ENCODE measurements around the gene HUNK.
"Not testable (repeated sequence)": the region's sequence is repeated elsewhere in the genome, so short reads cannot be mapped to it uniquely, and the experiment has no call there.

HUNK gene

DNA sequence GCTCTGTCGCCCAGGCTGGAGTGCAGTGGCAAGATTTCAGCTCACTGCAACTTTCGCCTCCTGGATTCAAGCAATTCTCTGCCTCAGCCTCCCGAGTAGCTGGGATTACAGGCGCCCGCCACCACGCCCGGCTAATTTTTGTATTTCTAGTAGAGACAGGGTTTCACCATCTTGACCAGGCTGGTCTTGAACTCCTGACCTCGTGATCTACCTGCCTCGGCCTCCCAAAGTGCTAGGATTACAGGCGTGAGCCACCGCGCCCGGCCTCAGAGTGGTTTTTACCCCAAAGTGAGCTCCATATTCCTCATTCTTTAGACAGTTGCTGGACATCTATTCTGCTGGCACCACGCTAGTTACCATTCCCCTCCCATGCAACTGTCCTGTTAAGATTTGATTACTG, 1.4 kb upstream of the HUNK start:
- DNase-seq: not testable (repeated sequence)

DNA sequence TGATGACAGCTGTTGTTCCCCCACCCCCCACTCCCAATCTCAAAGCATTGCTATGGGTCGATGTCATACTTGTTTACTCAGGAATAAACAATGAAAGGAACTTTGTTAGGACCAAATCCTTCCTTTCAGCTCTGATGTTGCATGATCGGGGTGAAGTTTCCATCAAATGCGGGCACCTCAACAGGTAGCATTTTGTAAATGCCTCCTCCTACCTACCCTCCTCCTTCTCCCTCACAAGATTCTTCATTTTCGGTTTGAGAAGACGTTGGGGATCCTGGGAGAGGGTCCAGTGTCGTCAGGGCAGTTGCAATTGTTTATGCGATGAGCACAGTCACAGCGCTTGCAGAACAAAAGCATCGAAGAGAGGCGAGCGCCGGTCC, 758 bp upstream of the HUNK start:
- DNase-seq: no peak

DNA sequence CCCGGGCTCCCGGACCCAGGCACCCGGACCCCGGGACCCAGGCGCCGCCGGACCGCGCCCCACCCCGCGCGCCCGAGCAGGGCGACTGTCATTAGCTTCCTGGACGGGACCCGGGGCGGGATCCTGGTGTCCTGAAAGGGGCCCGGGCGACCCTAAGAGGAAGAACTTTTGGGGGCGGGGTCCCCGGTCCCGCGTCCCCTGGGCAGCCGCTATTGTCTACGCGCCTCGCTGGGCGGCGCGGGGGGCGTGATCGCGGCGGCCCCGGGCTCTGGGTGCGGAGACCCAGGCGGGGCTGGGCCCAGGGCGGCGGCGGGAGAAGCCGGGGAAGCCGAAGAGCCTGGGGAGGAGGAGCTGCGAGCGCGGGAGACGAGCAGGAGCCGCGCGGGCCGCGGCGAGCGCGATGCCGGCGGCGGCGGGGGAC, 465 bp downstream of the HUNK start:
- DNase-seq: no peak

DNA sequence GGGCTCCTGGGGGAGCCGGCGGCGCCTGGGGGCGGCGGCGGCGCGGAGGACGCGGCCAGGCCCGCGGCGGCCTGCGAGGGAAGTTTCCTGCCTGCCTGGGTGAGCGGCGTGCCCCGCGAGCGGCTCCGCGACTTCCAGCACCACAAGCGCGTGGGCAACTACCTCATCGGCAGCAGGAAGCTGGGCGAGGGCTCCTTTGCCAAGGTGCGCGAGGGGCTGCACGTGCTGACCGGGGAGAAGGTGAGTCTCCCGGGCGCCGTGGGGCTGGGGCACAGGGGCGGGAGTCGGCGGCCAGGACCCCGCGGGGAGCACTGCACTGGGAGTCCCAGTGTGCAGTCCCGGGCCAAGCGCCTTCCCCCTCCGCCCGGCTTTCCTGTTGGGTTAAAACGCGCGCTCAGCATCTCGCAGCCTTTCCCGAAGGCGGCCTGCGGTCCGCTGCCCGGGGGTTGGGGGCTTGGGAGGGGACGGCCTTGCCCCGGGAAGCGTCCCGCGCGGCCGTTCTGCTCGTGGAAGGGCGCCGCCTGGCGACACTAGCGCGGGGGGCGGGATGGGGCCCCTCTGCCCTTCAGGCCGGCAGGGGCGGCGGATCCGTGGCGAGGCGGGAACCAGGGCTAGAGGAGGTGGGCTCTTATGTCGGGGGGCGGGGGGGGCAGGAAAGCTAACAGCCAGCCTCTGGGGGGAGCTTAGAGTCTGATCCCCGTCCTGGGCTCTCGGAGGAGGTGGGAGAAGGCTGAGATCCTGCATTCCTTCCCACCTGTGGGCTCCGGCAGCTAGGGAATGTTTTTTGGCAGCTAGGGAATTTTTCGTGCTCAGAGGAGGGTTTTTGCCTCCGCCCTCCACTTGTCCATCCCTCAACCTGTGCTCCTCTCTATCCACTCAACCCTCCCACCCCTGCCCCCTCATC, 1.1 kb downstream of the HUNK start:
- DNase-seq: no peak

DNA sequence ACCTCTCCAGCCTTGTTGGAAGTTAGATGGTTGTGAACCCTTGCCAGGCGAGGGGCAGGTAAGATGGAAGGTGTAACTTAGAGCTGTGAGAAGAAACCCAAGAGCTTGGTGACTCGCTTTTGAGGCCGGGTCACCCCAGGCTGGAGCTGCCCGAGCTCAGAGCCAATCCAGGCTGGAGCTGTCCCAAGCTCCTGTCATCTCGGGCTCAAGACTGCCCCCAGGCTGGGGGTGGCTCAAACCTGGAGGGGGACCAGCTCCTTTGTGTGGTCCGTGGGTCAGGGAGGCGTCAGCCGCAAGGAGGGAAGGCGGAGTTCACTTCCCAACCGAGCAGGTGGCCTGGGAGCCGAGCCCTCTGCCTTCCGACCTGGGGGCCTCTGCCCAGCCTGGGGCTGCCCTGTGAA, 2.0 kb downstream of the HUNK start:
- DNase-seq: no peak

DNA sequence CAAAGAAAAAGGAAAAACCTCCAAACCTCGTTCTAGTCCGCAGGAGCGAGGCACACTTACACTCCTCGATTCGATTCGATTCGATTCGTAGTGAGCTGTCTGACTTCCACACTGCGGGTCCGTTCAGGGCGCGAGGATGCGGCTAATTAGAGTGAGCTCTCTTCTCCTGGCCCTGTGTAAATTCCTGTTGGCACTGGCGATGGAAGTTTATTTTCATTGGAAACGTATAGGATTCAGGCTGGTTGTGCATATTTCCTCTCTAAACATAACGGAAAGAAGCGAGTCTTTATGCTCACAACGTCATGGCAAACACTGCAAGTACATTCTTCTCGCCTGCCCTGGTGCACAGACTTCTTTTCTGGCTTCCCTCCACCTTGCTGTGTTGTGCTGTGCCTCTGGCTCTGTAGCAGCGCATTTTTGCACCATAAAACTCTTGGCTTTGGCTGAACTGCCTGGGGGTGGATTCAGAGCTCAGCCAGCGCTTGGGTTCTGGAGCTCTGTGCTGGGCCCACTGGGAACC, 2.7 kb downstream of the HUNK start:
- DNase-seq: no peak

DNA sequence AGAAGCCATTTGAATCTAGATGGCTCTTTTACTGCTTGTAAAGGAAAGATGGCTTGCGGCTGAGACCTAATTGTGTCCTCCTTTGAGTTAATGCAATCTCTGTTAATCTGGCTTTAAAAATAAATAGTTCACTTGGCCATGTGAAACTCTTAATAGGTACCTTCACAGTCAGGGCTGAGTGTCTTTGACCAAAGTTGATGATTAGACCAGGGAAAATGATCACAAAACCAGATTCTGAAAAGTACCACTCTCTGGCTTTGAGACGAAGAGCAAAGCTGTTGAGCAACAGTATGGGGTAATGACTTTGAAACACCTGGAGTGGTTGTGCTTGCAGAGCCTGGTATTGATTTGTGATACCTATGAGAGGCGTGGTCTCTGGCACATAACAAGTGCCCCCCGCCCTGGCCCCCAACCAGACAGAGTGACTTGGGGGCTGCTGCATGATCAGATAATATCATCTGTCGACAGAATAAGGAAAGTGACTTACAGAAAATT, 4.7 kb downstream of the HUNK start:
- no peak for DNase-seq

DNA sequence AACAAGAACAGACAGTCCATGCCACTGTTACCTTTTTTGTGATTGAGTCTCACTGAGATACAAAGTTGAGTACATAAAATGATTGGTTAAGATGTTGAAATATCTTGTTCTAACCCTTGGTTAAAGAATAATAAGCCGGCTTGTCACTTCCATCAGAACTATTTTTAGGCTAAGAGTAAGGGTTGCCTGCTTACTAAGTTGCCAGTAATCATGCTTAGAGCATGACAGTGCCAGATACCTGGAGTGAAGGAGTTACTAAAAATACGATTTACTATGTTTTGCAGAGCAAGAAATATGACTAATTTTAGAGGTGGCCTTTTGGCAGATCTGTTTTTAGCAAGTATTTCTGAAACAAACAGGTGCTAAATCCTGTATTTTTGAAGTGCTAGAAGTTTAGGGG, 6.0 kb downstream of the HUNK start:
- no peak for DNase-seq

DNA sequence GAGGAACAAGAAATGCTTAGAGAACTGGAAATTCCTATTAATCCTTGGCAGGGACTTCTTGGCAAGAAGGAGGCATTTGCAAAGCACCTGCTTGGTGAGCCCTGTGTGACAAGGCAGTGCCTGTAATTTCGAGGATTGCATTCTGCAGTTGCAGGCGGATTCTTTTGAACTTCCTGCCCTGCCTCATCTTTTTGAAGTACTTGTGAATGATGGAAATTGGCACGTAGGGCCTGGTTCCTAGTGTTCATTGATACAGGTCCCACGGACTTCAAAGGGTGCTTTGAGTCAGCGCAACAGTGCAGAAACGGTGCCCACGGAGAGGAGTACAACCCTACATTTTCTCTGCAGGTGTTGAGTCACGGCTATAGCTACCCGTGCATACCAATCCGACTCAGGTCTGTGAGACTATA, 6.4 kb downstream of the HUNK start:
- no peak for DNase-seq

DNA sequence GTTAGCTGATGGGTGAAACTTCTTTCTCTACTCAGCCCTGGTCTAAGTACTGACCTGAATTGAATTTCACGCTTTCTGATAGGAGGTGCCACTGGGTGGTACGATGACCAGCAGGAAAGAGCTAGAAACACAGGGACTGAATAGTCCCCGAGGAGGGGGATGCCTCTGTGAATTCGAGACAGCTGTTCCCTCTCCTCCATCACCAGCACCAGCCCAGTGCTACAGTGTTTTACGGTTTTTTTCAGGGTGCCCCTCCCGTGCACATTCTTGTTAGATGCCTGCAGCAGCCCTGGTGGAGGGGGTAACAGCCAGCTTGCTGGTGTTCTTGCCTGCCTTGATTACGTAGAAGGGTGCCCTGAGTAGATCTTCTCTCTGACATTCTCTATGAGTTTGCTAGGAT, 7.1 kb downstream of the HUNK start:
- DNase-seq: no peak

DNA sequence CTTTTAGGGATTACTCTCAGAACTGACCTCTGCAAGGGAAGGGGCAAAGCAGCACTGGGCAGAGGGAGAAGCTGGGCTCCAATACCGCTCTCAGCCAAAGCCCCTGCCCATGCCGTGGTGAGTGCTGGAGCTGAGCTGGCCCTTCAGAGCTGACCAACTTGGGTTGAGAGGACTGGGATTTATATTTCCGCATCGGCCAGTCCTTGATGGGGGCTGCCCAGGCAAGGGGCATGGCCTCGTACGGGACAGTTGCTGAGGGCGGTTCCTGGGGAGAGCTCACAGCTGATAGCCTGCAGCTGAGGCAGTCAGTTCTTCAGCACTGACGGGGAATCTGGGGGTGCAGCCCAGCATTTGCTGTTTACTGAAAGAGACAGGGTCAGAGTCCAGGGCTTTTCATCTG, 8.0 kb downstream of the HUNK start:
- DNase-seq: no peak

DNA sequence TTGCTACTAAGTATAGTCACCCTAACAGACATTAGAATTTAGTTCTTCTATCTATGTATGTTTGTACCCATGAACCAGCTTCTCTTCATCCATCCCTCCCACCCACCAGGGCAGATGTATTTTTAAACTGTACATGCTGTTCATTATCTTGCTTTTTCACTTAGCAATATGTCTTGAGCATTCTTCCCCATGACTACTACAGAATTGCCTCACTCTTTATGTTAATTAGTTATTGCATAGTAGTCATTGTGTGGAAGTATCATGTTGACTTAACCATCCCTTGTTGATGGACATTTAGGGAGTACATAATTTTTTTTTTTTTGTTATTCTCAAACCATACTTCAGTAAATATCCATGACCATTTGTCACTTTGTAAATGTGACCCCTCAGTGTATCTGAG, 9.9 kb downstream of the HUNK start:
- DNase-seq: no peak

DNA sequence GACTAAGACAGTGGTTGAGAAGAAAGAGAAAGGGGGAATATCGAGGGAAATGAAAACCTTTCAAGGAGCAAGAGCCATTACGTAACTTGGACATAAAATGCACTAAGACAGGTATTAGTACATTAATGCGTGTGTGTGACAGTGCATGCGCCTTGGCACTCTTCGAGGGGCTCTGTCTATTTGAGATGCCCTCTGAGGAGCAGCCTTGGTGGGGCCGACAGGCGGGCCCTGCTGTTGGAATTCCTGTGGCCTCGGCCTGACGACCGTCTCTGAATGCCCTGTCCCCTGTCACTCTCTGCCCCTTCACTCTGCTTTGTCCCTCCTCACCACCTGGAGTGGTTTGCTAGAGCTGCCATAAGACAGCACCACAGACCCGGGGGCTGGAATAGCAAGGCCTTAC, 12.3 kb downstream of the HUNK start:
- DNase-seq: no peak

DNA sequence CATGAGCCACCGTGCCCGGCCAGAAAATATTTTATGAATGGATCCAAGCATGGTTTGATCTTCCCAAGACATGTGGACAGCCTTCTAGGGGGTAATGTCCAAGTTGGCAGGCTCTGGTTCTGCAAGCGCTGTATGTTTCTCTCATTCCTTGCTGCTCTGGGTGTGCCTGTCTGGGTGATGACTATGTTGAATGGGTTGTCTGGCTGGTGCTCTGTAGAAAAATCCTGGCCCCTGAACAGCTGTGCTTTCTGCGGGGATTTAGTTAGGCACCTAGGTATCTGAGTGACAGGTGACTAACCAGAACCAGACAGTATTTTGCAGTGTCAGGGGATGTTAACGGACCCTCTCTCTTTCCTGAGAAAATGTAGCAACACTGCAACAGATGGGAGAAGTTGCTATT, 14.1 kb downstream of the HUNK start:
- DNase-seq: no peak

DNA sequence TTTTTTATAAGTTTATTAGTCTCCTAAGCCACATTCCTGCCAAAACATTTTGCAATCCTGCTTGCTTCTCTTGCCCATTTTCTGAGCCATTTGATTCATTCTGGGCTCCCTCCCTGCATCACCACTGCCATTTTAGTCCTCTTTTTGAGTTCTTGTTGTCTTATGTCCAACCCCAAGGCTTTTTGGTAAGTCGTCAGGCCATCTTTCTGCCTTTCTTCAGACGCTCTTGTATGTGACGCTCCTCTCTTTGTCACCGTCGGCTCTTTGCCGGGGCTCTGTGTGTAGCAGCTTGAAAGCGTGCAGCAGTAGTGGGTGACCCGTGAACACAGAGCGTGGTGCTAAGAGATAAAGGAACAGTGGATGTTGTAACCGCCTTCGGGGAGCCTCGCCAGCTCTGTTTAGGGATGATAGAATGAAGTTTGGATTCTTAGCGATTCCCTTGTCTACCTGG, 14.6 kb downstream of the HUNK start:
- no peak for DNase-seq

DNA sequence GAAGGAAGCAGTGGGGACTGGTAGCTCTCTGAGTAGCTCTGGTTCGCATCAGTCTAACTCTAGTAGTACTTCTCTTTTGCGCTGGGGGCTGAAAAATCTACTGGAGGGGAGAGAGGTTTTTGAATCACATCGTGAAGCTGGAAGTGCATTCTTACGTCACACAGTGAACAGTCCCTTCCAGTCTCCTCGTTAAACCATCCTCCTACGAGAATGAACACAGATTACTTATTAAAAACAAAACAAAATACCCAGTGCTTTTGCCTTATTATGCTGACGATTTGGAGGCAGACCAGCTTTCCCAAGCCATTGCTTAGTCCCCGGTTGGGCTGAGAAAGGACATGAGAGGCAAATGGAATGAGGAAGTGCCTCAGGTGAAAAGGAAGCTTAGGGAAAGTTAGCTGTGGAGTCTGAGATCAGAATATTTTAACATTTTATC, 16.1 kb downstream of the HUNK start:
- no peak for DNase-seq

DNA sequence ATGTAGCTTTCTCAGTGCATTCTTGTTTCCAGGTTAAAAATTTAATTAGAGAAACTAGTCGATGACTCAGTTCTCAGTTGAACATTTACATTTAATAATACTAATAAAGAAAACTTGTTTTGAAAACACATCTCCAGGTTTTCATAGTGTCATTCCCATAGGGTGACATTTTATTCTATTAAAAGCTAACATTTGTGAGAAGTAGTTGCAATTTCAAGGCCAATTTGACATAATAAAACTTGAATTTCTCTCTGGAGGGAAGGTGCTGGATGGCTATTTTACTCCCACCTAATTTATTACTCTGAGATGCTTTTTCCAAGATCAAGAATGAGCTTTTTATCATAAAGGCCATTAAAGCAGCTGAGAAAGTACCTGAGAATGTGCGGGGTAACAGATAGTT, 16.6 kb downstream of the HUNK start:
- DNase-seq: no peak

DNA sequence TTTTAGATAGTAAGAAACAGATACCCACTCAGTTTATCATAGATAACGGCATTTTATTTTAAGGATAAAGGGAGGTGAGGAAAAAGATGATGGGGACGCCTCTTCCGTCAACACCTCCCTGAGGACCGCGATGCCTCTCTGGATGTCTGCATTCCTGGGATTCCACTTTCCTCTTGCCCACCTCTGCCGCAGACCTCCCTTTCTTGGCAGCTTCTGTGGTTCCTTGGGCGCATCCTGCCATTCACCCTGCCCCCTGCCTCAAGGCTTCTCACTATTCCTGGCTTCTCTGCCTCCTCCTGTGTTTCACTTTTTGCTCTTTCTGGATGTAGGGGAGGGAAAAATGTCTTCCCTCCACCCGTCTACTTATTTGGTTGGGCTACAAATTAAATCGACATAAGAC, 19.9 kb downstream of the HUNK start:
- DNase-seq: no peak

DNA sequence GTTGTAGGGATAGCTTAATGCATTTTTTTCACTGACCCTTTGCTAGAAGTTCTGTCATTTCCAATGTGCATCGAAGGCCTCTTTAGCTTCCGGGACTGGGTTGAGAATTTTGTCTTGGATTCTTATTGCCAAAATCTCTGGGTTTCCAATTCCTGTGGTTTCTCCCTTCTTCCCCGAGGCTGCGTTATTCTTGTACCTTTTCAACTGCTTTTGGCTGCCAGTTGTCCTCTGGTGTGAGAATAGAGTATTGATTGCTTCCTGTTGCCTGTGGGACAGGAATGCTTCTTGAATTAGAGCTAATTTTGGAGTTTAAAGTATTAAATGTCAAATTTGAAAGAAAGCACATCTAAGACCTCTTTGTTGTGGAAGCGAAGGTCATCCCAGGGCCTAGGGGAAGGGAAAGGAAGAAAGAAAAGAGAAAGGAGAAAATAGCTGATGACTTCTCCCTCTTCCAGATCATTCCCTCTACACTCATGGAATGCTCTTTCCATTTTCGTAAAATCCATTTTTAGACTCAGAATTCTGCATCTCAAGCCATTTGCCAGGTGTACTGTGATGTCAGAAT, 21.1 kb downstream of the HUNK start:
- DNase-seq: no peak

DNA sequence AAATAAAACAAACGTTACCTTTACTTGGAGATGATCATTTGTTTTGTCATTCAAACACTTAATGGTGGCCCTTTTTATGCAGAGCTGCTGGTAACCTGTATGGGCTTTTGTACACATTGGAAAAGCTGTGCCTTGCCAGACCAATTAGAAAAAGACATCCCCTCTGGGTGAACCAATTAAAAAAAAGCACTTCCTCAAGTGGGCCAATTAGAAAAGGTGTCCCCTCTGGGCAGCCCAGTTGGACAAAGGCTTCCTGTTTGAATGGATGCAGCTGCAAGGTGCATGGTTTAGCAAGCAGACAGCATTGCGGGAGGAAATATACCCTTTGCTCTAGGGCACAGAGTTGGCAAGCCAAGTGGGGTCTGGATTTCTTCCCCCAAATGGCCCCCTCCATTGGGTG, 21.6 kb downstream of the HUNK start:
- DNase-seq: no peak

DNA sequence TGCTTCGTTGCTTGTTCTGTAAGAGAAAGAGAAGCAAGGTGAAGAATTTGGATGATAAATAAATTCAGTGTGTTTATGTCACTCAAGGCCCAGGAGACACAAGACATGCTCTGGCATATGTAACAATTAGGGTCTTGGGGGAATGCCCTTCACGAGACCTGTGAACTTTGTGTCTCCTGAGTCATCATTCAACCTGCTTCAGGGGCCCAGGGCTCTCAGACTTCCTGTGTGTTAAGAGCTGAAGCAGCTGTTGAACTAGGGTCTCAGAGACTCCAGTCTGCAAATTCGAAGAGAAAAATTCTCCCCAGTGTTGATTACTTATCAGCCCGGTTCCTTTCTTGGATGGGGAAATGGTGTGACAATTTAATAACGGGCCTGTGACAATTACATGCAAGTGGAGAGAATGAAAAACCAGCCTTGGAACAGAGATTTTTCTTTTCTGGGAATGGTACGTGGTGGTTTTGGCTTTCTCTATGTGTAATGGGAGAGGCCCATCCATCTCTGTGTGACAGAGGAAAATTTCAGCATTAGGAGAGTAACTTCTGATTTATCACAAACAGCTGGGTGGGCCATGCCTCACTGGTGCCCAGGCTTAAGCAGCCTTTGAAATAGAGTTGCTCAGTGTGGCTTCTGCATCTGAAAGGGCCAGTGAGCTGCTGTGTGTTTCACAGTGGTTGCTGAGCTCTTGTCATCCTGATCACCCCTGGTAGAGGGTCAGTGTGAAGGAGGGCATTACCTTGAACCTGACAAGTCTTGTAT, 22.4 kb downstream of the HUNK start:
- no peak for DNase-seq

DNA sequence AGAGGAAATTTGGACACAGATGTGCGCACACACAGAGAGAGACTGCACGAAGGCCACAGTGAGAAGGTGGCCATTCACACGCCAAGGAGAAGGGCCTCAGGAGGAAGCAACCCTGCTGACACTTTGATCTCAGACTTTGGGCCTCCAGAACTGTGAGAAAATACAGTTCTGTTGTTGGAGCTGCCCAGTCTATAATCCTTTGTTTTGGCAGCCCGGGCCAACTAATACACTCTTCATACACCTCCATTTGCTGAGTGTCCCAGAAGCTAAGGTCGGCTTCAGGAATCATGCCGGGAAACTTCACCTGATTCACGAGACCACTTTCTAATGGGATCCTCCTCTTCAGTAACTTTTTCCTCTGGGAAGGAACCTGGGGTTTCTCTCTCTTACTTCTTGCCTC, 23.2 kb downstream of the HUNK start:
- DNase-seq: no peak

DNA sequence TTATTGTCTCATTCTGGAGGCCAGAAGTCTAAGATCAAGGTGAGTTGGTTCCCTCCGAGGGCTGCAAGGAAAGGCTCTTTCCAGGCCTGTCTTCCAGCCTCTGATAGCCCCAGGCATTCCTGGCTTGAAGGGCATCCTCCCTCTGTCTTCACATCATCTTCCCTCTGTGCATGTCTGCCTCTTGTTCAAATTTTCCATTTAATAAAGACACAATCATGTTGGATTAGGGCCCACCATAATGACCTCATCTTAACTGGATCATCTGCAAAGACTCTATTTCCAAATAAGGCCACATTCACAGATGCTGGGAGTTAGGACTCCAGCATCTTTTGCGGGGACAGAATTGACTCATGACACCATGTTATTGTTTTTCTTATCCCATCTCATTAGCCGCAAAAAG, 24.5 kb downstream of the HUNK start:
- DNase-seq: no peak
